Jurkat, Clone E6-1 (cell line): ENCODE measurements around the gene SENP5.

ENCODE experiments used
- DNase-seq: peaks from one replicate; pipeline ENCODE4 v3.0.0-alpha.2; 2011; ENCODE audit warnings: low read depth, low spot score
- H3K4me3 ChIP-seq: 2 replicates; pipeline ENCODE4 v1.5.1; 2011; ENCODE audit warnings: mild to moderate bottlenecking, low read length, control low read depth, moderate library complexity

The SENP5 gene

DNA sequence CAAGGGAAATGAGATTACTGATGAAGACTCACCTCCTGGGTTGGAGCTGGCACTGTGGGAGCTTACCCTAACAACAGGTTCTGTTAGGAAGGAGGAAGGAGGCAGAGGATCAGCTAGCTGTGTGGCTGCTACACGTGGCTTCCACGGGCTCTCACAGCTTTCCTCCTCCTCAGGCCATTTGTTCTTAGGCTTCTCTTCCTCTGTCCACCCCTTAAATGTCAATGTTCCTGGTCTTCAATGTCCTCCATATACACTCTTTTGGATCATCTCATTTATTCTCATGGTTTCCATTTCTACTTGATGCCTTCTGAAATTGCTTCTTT, 95.9 kb downstream of the SENP5 start:
- no peak for DNase-seq
- H3K4me3 ChIP-seq, result peak overlapping the region; percentile 13

DNA sequence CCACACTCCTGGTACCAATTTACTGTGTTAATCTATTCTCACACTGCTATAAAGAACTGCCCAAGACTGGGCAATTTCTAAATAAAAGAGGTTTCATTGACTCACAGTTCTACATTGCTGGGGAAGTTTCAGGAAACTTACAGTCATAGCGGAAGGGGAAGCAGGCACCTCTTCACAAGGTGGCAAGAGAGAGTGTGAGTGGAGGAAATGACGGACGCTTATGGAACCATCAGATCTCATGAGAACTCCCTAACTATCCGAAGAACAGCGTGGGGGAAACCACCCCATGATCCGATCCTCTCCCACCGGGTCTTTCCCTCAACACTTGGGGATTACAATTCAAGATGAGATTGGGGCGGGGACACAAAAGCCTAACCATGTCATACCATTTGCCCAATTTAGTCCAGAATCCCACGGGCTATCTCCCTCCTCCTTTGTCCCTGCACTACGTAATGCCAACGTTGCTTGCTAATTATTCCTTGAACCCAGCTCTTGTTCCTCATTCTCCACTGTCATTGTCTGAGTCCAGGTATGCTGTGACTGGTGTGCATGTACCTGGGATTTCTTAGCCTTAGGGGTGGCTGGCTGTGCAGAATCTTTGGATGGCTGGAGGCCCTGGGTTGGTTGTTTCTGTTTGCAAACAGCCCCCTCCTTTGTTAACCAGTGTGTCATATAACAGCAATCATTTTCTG, 97.5 kb downstream of the SENP5 start:
- no peak for DNase-seq
- H3K4me3 ChIP-seq, result no peak overlapping the region

DNA sequence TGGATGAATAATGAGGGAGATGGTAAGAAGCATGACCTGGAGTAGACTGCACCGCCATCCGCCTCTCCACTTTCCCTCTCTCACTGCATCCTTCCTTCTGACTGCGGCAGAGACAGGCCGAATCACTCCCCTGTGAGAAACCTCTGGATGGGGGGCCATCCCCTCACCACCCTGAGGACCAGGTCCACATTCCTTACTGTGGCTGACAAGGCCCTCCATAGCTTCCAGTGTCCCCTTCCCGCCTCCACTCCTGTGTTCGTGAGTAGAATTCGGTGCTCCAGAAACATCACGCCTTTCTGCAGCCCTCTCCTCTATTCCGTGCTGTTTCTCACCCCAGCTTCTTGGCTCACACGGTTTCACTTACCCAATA, 98.1 kb downstream of the SENP5 start:
- no peak overlapping the region for H3K4me3 ChIP-seq
- DNase-seq, result no peak

GRCh38 chr3:196966526-196967401, 99.0 kb downstream of the SENP5 start:
- no peak for DNase-seq
- H3K4me3 ChIP-seq, result no peak overlapping the region

- H3K4me3 ChIP-seq, result peak overlapping the region; percentile 50
- DNase-seq, result no peak
Observed at GRCh38 chr3:196967412-196968232, 99.9 kb downstream of the SENP5 start.

DNA sequence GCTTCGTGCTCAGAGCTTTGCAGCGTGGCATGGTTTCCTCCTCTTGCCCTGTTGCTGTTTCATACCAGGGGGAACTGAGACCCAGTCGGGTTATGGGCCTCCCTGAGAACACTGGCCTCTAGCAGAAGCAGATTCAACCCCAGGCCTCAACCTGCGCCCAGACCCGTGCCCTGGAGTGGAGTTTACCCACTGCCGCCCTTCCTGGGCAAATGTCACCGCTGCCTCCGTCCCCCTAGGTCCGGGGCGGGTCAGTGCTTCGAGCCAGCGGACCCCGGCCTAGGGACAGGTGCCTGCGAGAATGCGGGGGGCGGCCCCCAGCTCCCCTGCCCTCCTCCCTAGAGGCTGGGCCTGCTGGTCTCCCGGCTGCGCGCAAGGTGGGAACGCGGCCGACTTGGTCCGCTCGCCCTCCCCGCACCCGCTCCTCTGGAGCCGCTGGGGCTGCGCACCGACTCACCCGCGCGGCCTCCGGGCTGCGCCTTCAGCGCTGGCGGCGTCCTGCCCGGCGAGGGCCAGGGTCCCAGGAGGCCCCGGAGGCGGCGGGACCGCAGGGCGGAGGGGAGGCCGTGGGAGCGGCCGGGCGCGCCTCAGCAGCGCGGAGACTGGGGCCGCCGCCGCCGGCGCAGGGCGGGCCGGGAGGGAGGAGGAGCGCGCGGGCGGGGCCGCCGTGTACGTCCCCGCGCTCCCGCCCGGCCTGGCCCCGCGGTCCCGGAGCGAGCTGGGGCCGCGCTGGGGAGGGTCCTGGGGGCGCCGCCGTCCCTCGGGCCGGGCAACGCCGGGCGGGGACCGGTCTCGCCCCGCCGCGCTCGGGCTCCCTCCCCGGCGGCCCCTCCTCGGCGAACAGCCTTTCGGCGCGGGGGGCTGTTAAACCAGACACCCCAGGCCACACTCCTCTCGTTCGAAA, 100.8 kb downstream of the SENP5 start, which contains the start of gene PIGZ:
TSS of gene PIGZ (minus strand) at position 601 of the 901 bp plus-strand sequence. CDS start 16,802 bp downstream, outside the sequence.
- no peak for DNase-seq
- H3K4me3 ChIP-seq, result peak within 1 kb of the TSS; percentile 59

- no peak for DNase-seq
- H3K4me3 ChIP-seq, result peak overlapping the region; percentile 59
Observed at GRCh38 chr3:196969134-196969659, 101.5 kb downstream of the SENP5 start.

DNA sequence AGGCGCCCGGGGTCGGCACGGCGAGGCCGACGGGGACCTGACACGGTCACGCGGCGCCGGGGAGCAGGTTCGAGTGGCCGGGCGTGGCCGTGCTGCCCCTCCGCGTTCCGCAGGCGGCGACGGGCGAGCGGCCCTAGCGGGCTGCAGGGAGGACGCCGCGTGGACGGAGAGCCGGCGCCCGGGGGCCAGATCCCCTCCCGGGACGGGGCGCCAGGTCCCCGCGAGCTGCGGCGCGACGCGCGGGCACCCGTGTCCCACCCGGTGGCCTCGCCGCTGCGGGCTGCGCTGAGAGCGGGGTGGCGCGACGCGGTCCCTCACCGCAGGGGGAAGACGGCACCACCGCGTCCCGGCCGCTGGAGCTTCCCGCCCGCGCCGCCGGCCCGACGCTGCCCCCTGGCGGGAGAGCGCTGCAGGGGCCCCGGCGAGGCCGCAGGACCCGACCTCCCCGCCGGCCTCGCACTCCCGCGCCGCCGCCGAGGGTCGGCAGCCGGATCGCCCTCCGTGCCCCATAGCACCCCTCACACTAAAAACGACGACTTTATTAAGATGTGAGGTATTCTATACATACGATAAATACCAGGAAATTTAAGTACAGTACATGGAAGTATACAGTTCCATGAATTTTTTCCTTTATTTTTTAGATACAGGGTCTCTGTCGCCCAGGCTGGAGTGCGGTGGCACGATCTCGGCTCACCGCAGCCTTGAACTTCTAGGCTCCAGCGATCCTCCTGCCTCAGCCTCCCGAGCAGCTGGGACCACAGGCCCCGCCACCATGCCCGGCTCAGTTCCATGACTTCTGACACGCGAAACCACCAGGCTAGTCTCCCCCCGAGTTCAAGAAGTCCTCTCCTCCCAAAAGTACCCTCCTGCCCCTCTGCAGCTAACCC, 102.2 kb downstream of the SENP5 start:
- H3K4me3 ChIP-seq, result peak overlapping the region; percentile 59
- peak; percentile 35 for DNase-seq

- DNase-seq, result no peak
- H3K4me3 ChIP-seq, result no peak overlapping the region
Observed at GRCh38 chr3:196970547-196971093, 102.9 kb downstream of the SENP5 start.

DNA sequence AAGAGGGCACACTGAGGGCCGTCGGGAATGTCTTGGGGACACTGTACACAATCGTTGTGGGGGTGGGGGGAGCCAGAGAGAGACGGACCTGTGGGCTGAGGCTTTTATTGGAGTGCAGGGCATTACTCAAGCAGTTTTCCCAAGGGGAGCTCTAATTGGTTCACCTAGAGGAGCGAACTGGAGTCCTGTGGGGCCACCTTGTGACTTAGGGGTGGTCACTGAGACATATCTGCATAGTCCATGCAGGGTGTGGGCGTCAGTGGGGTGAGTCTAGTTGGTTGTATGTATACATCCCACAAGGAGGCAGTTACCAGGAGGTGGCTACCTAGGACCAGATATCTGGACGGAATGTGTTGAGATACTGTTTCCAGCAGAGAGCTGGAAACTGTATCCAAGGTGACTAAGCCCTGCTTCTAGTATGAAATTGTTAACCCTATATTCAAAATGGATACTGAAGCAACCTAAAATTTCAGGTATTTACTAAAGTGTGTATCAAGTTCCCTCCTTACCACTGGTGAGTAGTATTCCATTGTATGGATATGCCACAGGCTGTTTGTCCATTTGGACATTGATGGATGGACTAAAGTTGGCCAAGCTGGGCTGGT, 103.5 kb downstream of the SENP5 start:
- H3K4me3 ChIP-seq, result no peak overlapping the region
- no peak for DNase-seq

GRCh38 chr3:196974661-196975060, 106.9 kb downstream of the SENP5 start:
- H3K4me3 ChIP-seq, result no peak overlapping the region
- DNase-seq, result no peak

DNA sequence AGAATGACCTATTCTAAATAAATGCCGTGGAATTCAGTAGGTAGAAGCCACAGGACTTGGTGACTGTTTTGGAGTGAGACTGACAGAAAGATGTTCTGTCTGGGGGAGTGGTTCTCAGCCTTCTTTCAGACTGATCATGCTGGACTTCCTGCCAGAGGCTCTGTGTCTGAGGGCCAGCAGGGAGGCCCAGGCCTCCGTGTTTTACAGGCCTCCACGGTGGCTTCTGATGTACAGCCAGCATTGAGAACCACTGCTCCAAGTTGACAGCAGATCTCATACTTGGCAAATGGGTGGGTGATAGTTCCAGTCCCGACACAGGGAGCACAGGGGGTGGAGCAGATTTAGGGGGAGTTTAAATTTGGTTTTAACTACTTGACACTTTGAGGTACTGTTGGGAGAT, 107.6 kb downstream of the SENP5 start:
- no peak for DNase-seq
- H3K4me3 ChIP-seq, result no peak overlapping the region

DNA sequence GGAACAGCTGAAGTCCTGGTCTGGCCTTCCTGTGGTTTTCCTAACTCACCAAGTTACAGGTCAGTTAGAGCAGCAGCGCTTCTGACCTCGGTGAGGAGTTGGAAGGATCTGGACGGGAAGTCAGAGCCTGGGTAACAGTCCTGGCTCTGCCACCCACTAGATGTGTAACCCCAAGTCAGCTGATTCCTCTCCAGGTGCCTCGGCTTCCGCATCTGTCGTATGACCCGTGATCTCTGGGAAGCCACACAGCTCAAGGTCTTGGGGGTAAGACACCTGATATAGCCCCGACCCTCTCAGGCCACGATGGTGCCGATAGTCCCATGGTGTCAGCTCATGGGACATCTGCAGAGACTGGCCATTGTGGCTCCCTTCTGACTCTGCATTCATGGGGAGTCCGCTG, 109.2 kb downstream of the SENP5 start:
- H3K4me3 ChIP-seq, result peak overlapping the region; percentile 34
- DNase-seq, result peak; percentile 59

- no peak overlapping the region for H3K4me3 ChIP-seq
- DNase-seq, result no peak
Observed at GRCh38 chr3:196979545-196979944, 111.8 kb downstream of the SENP5 start.

DNA sequence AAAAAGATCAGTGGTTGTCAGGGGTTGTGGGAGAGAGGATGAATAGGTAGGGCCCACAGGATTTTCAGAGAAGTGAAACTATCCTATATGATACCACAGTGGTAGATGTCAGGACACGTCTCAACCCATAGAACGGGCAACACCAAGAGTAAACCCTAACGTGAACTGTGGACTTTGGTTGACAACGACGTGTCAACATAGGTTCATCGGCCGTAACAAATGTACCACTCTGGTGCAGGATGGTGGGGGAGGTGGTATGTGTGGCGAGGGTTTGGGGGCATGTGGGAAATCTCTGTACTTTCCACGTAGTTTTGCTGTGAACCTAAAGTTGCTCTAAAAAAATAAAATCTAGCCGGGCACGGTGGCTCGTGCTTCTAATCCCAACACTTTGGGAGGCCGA, 113.9 kb downstream of the SENP5 start:
- no peak overlapping the region for H3K4me3 ChIP-seq
- DNase-seq, result no peak

DNA sequence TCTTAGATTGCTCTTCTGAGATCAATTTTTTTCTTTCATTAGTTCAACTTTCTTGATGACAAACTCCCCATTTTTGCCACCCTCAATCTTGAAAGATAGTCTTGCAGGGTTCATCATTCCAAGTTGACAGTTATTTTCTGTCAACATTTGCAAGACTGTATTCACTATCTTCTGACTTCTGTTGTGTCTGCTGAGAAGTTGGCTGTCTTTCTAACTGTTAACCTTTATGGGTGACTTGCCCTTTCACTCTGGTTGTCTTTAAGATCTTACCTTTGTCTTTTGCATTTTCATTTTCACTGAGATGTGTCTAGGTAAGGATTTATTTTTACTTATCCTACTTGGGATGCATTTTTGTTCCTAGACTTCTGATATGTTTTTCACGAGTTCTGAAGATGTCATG, 115.5 kb downstream of the SENP5 start:
- H3K4me3 ChIP-seq, result no peak overlapping the region
- DNase-seq, result no peak
